H1 (cell line): ENCODE results near the gene POLN. TPM values are rescaled to one million over a fixed set of nuclear protein-coding genes. Genes with fewer than 3 reads are reported as not detected.

Source experiments
- BACH1 ChIP-seq: IDR thresholded peaks from 2 replicates; pipeline ENCODE4 v1.6.1; 2012; ENCODE audit warnings: low read length, improper control_type of control experiment
- KDM4A ChIP-seq: IDR thresholded peaks from one replicate; pipeline ENCODE4 v1.7.1; 2012; ENCODE audit warnings: low read depth, mild to moderate bottlenecking, moderate library complexity, low read length, inconsistent platforms; ENCODE audit not compliant: severe bottlenecking
- NANOG ChIP-seq: IDR thresholded peaks from 2 replicates; pipeline ENCODE4 v1.6.1; 2011; ENCODE audit warnings: low read length, low read depth, mild to moderate bottlenecking, inconsistent platforms; ENCODE audit not compliant: insufficient read depth, poor library complexity, severe bottlenecking
- polyA plus RNA-seq, 7 experiments: library from polyadenylated mRNA; depleted of rRNA in 3 of 7; stranded (reverse) in 5 of 7; unstranded in 2 of 7; fragments of >200 nt in 5 of 7; fragments of 200-250 nt in 2 of 7; gene quantifications; 1 replicate in 5 of 7; 2 replicates in 1 of 7; 4 replicates in 1 of 7; pipeline versions ENCODE4 v1.2.1 to v1.2.3, GENCODE V29; 2011 to 2013; ENCODE audit warnings: missing spikeins in 2 of 7, mixed read lengths in 2 of 7
- total RNA-seq: library from RNA; stranded (reverse); fragmentation: NEBNext Ultra II Directional; extraction: Animal tissue kit (Norgen Biotek cat#: 25700); gene quantifications from 2 replicates; pipeline ENCODE4 v1.2.1, GENCODE V29; 2021
- TF ChIP-seq, protein P1 (sequence below), 3 experiments: IDR thresholded peaks; 1 replicate in 2 of 3; 2 replicates in 1 of 3; pipeline versions ENCODE4 v1.5.1 to v1.6.1; 2011; ENCODE audit warnings: low read length in 3 of 3, mild to moderate bottlenecking in 3 of 3, inconsistent platforms in 2 of 3, low read depth in 1 of 3, moderate library complexity in 1 of 3; ENCODE audit not compliant: insufficient read depth in 1 of 3; ENCODE audit errors: control extremely low read depth in 1 of 3
- TF ChIP-seq, protein P2 (sequence below): IDR thresholded peaks from 2 replicates; pipeline ENCODE4 v1.6.1; 2011; ENCODE audit warnings: low read length, improper control_type of control experiment
- TF ChIP-seq, protein P3 (sequence below): IDR thresholded peaks from 2 replicates; pipeline ENCODE4 v1.6.1; 2012; ENCODE audit warnings: inconsistent platforms

POLN gene
- total and polyA plus RNA-seq, 2 of the 8 experiments (the other 6 are each of a cell fraction or from before 2014, with no cell fraction given): 0.98 to 1.5 TPM

DNA sequence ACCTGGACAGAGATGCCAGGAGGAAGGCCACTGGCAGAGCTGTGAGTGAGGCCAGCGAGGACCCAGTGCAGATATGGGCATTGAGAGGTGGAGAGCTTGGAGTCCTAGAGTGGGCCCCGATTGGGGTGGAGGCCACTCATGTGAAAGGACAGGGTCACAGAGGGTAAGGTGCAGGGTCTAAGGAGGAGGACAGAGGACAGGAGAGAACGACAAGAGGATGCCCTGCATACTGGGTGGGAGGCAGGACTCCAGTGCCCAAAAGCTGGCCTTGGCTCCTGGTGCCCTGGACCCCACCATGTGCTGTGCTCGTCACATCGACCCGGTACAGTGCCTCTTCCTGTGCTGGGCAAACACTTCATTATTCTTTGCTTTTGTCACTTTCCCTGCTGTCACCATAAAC lies 116.1 kb downstream of the POLN start (continued):
- TF ChIP-seq, protein P1, sequence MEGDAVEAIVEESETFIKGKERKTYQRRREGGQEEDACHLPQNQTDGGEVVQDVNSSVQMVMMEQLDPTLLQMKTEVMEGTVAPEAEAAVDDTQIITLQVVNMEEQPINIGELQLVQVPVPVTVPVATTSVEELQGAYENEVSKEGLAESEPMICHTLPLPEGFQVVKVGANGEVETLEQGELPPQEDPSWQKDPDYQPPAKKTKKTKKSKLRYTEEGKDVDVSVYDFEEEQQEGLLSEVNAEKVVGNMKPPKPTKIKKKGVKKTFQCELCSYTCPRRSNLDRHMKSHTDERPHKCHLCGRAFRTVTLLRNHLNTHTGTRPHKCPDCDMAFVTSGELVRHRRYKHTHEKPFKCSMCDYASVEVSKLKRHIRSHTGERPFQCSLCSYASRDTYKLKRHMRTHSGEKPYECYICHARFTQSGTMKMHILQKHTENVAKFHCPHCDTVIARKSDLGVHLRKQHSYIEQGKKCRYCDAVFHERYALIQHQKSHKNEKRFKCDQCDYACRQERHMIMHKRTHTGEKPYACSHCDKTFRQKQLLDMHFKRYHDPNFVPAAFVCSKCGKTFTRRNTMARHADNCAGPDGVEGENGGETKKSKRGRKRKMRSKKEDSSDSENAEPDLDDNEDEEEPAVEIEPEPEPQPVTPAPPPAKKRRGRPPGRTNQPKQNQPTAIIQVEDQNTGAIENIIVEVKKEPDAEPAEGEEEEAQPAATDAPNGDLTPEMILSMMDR (IDR thresholded peaks at IDR 0.05; ENCODE audit: control extremely low read depth in 1 of 3, insufficient read depth in 1 of 3, low read depth in 1 of 3, low read length in 3 of 3): no peak
- TF ChIP-seq KDM4A: no peak
- no peak for TF ChIP-seq BACH1
- TF ChIP-seq, protein P2, sequence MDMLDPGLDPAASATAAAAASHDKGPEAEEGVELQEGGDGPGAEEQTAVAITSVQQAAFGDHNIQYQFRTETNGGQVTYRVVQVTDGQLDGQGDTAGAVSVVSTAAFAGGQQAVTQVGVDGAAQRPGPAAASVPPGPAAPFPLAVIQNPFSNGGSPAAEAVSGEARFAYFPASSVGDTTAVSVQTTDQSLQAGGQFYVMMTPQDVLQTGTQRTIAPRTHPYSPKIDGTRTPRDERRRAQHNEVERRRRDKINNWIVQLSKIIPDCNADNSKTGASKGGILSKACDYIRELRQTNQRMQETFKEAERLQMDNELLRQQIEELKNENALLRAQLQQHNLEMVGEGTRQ: no peak
- no peak for TF ChIP-seq NANOG
- TF ChIP-seq, protein P3, sequence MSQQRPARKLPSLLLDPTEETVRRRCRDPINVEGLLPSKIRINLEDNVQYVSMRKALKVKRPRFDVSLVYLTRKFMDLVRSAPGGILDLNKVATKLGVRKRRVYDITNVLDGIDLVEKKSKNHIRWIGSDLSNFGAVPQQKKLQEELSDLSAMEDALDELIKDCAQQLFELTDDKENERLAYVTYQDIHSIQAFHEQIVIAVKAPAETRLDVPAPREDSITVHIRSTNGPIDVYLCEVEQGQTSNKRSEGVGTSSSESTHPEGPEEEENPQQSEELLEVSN: no peak
- TF ChIP-seq, all 59 proteins: peak for 0
